ENCODE data around the gene AQP6.

- no peak for TF ChIP-seq CTCF (IDR thresholded peaks at IDR 0.05)
- no peak for TF ChIP-seq POLR2A (IDR thresholded peaks at IDR 0.05)
Observed at GRCh38 chr12:49951411-49952240, 21.1 kb upstream of the AQP6 start.
